Activated B cell treated with CpG ODN at 0.5 μM for 24 hours (primary cell): ENCODE results near the gene ELAVL2. TPM values are rescaled to one million over a fixed set of nuclear protein-coding genes. Genes with fewer than 3 reads are reported as not detected.

Source experiments
- ATAC-seq: fragments of 200-7000 bp; cut with Tn5 transposase; one replicate; pipeline ENCODE4 v1.10.0; 2021; ENCODE audit warnings: low read depth, mild to moderate bottlenecking, moderate library complexity
- CTCF ChIA-PET: fragments of 350-600 bp; sonication (Branson Sonifier 250); formaldehyde crosslinking; loops from one replicate; lab custom pipeline; 2021; ENCODE audit warnings: antibody characterized with exemption; lab: Charles Lee
- POLR2A ChIA-PET: fragments of 350-600 bp; sonication (Branson Sonifier 250); formaldehyde crosslinking; loops from one replicate; lab custom pipeline; 2021; ENCODE audit warnings: antibody characterized with exemption; lab: Charles Lee
- DNase-seq: peaks from one replicate; pipeline ENCODE4 v3.0.0; 2022
- H3K27ac Mint-ChIP-seq: one replicate; pipeline ENCODE4 v1.8.0; 2020; ENCODE audit warnings: mixed read lengths
- H3K27me3 Mint-ChIP-seq: one replicate; pipeline ENCODE4 v1.8.0; 2021; ENCODE audit warnings: mixed read lengths
- H3K36me3 Mint-ChIP-seq: one replicate; pipeline ENCODE4 v1.8.0; 2021; ENCODE audit warnings: low read depth, mixed read lengths
- H3K4me1 Mint-ChIP-seq: one replicate; pipeline ENCODE4 v1.8.0; 2021; ENCODE audit warnings: mixed read lengths
- H3K4me3 Mint-ChIP-seq: one replicate; pipeline ENCODE4 v1.8.0; 2020; ENCODE audit warnings: mild to moderate bottlenecking, mixed read lengths
- H3K9me3 Mint-ChIP-seq: one replicate; pipeline ENCODE4 v1.8.0; 2020; ENCODE audit warnings: mixed read lengths
- CTCF ChIP-seq: fragments of 200-600 bp; IDR thresholded peaks from one replicate; pipeline ENCODE4 v1.8.0; 2022; ENCODE audit warnings: antibody characterized with exemption, mild to moderate bottlenecking
- intact Hi-C: fragments of 100-400 bp; cut with micrococcal nuclease; formaldehyde crosslinking; loops from one replicate; pipeline ENCODE4 v1.15.1; 2024
- total RNA-seq: library from RNA; stranded (reverse); gene quantifications from 2 replicates; pipeline ENCODE4 v1.2.3, GENCODE V29; 2022

ELAVL2 gene
- total RNA-seq, 1 donor from 2014 or later: not detected

- DNase-seq: no peak
- H3K4me1 Mint-ChIP-seq: no peaks in the 10 kb centered on the region
- ChIA-PET POLR2A (no interaction called here), CTCF (no interaction called here)
- H3K27ac Mint-ChIP-seq: no peak overlapping the region
- intact Hi-C loops: no loop called here
- ATAC-seq: no peak
- TF ChIP-seq CTCF: no peak
- no peaks in the 10 kb centered on the region for H3K36me3 Mint-ChIP-seq
- no peaks in the 10 kb centered on the region for H3K27me3 Mint-ChIP-seq
- no peak overlapping the region for H3K4me3 Mint-ChIP-seq
- H3K9me3 Mint-ChIP-seq: no peaks in the 10 kb centered on the region
Observed at GRCh38 chr9:23790351-23791260, 35.4 kb downstream of the ELAVL2 start.

- no peaks in the 10 kb centered on the region for H3K4me1 Mint-ChIP-seq
- CTCF ChIA-PET: no interaction called here
- no peaks in the 10 kb centered on the region for H3K36me3 Mint-ChIP-seq
- H3K4me3 Mint-ChIP-seq: no peak overlapping the region
- ATAC-seq (no peak), DNase-seq (no peak)
- H3K27me3 Mint-ChIP-seq: no peaks in the 10 kb centered on the region
- no peak for TF ChIP-seq CTCF
- no peaks in the 10 kb centered on the region for H3K9me3 Mint-ChIP-seq
- H3K27ac Mint-ChIP-seq: no peak overlapping the region
- POLR2A ChIA-PET: no interaction called here
- intact Hi-C loops: no loop called here
Observed at GRCh38 chr9:23789529-23790254, 36.3 kb downstream of the ELAVL2 start.

- Mint-ChIP-seq H3K4me3 (no peak overlapping the region), H3K27me3 (no peaks in the 10 kb centered on the region), H3K4me1 (no peaks in the 10 kb centered on the region), H3K27ac (no peak overlapping the region), H3K9me3 (peaks cover 2% of the 10 kb centered on the region), H3K36me3 (no peaks in the 10 kb centered on the region)
- intact Hi-C loops: no loop called here
- ChIA-PET POLR2A (no interaction called here), CTCF (no interaction called here)
- no peak for TF ChIP-seq CTCF
- no peak for ATAC-seq
- DNase-seq: no peak
Observed at GRCh38 chr9:23784962-23785361, 41.1 kb downstream of the ELAVL2 start.

GRCh38 chr9:23783509-23783908 is 42.5 kb downstream of the ELAVL2 start:
- ATAC-seq: no peak
- Mint-ChIP-seq H3K27me3 (no peaks in the 10 kb centered on the region), H3K27ac (no peak overlapping the region), H3K9me3 (peaks cover 2% of the 10 kb centered on the region), H3K4me1 (no peaks in the 10 kb centered on the region), H3K4me3 (no peak overlapping the region), H3K36me3 (no peaks in the 10 kb centered on the region)
- no peak for TF ChIP-seq CTCF
- no peak for DNase-seq
- POLR2A ChIA-PET: no interaction called here
- CTCF ChIA-PET: no interaction called here
- intact Hi-C loops: no loop called here

GRCh38 chr9:23779220-23779619 is 46.8 kb downstream of the ELAVL2 start:
- no peaks in the 10 kb centered on the region for H3K4me1 Mint-ChIP-seq

More at GRCh38 chr9:23779220-23779619, 46.8 kb downstream of the ELAVL2 start:
- Mint-ChIP-seq H3K4me3 (no peak overlapping the region), H3K9me3 (peaks cover 6% of the 10 kb centered on the region), H3K27me3 (no peaks in the 10 kb centered on the region), H3K27ac (no peak overlapping the region), H3K36me3 (no peaks in the 10 kb centered on the region)
- intact Hi-C loops: no loop called here
- CTCF ChIA-PET: no interaction called here
- DNase-seq: no peak
- no peak for ATAC-seq
- TF ChIP-seq CTCF: no peak
- POLR2A ChIA-PET: no interaction called here
